Activated CD4-positive, alpha-beta T cell treated with anti-CD3 and anti-CD28 coated beads, Interleukin-2, amount 50 U/mL, for 1 hour (primary cell): ENCODE results near the gene DNAJA4.
"Not testable (repeated sequence)": the region's sequence is repeated elsewhere in the genome, so short reads cannot be mapped to it uniquely, and the experiment has no call there.

Experiments
- DNase-seq: peaks from one replicate; pipeline ENCODE4 v3.0.0-alpha.2; 2020

Gene DNAJA4

GRCh38 chr15:78244893-78245292, 19.5 kb upstream of the DNAJA4 start:
- no peak for DNase-seq

DNA sequence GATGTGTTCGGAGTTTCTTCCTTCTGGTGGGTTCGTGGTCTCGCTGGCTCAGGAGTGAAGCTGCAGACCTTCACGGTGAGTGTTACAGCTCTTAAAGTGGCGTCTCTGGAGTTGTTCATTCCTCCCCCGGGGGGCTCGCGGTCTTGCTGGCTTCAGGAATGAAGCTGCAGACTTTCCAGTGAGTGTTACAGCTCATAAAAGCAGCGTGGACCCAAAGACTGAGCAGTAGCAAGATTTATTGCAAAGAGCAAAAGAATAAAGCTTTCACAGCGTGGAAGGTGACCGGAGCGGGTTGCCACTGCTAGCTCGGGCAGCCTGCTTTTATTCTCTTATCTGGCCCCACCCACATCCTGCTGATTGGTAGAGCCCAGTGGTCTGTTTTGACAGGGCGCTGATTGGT, 19.0 kb upstream of the DNAJA4 start:
- not testable (repeated sequence) for DNase-seq

GRCh38 chr15:78245976-78246620, 18.3 kb upstream of the DNAJA4 start:
- not testable (repeated sequence) for DNase-seq

- DNase-seq, result no peak
Measured at GRCh38 chr15:78247911-78248310, 16.5 kb upstream of the DNAJA4 start.

- DNase-seq, result no peak
Measured at GRCh38 chr15:78249131-78249530, 15.2 kb upstream of the DNAJA4 start.

DNA sequence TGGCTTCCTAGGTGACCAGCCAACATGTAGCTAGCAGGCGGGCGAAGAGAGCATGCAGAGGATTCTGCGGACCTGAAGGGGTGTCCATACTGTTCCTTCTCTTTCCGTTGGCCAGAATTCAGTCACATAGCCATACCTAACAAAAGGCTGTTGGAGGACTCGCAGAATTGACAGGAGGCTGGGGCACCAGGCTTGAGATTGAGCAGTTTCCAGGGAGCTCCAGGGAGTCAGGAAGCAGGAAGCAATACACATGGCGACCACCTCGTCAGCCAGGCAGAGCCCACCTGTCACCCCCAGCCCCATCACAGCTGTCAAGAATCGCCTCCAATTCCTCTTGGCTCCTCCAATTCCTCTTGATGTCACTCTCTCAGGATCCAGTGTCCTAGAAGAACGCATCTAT, 13.2 kb upstream of the DNAJA4 start:
- no peak for DNase-seq

GRCh38 chr15:78255421-78256043, 8.8 kb upstream of the DNAJA4 start:
- no peak for DNase-seq

GRCh38 chr15:78256044-78256437, 8.3 kb upstream of the DNAJA4 start:
- no peak for DNase-seq

DNA sequence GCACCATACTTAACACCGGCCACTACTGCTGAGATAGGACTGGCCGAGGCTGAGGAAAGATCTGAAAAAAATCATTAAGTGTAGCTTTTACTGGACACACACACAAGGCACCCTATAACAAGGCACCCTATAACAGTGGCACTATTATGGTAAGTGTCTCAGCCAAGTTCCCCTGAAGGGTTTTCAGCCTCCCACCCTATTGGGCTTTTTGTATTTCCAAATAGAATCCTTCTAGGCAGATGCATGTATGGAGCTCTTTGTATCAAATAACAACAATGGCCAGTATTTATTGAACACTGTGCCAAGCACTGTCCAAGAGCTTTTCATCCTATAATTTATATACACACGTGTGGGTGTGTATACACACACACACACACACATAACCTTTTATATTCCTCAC, 6.7 kb upstream of the DNAJA4 start:
- no peak for DNase-seq

DNA sequence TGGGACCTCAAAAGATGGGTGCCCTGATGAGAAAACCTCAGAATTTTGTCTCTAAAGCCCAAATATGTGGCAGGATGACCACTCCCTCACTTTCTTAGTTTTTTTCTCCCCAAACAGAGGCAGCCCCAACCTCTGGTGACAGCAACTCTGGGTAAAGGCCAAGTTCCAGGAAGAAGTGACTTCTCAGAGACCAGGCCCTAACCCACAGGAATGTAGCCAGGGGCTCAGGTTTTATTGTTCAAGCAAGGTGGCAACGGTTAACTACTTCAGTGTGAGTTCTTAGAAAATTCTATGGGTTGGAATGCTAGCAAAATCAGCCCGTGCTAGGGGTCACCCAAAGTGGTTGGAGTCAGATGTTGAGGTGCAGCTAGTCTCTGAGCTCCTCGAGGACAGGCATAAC, 5.1 kb upstream of the DNAJA4 start:
- no peak for DNase-seq

- no peak for DNase-seq
Measured at GRCh38 chr15:78260489-78260888, 3.9 kb upstream of the DNAJA4 start.

DNA sequence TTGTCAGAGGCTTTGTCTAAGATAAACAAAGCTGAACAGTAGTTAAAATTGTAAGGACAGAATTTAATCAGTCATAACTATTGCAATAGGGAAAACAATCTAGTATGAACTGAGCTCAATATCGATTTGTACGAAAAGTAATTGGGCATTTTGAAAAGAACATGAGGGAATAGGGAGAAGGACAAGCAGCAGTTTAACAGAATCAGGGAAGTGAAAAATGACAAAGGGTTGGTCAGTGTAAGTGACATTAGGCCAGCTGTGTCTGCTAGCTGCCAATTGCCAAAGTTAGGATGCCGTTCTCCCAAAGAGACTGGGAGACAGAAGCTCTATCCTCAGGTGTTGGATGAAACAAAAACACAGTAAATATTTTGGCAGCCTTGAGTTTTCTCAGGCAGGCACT, 3.3 kb upstream of the DNAJA4 start:
- no peak for DNase-seq

GRCh38 chr15:78263351-78263781, 996 bp upstream of the DNAJA4 start:
- no peak for DNase-seq

DNA sequence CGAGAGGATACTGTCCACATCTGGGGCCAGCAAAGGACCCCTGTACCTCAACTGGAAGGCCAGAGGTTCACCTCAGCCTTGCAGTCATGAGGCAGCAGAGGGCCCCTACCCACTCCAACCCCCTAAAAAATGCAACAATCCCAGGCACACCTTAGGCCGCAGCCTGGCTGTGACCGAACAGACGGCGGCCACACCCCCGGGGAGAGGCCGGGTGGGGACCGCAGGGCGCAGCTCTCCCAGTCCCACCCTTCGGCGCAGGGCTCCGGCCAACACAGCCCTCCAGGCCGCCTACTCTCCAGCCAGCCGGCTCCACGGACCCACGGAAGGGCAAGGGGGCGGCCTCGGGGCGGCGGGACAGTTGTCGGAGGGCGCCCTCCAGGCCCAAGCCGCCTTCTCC, 457 bp upstream of the DNAJA4 start:
- DNase-seq, result no peak

GRCh38 chr15:78265137-78265460, 737 bp downstream of the DNAJA4 start:
- no peak for DNase-seq

DNA sequence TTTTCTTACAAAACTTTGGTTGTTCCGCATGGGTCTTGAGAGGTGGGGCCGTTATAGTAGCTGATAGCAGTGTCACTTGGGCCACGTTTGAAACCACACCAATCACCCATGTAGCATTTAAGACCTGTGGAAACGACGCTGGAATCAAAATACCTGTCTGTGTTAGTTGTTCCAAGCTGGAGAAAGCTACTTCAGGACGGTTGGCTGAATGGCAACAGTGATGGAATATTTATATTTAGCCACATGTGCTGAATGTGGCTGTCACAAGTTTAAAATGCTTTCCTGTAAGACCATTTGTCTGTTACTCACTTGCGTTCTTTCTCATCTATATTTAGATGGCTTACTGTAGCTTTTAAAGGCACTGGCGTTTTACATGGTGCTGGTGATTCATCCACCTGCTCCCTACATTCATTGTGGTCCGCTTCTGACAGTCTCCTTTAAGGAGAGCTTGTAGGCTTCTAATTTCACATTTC, 1.4 kb downstream of the DNAJA4 start:
- DNase-seq, result no peak

- no peak for DNase-seq
Measured at GRCh38 chr15:78266229-78266628, 1.9 kb downstream of the DNAJA4 start.

GRCh38 chr15:78266806-78267205, 2.4 kb downstream of the DNAJA4 start:
- no peak for DNase-seq

- DNase-seq, result no peak
Measured at GRCh38 chr15:78272316-78272715, 8.0 kb downstream of the DNAJA4 start.

DNA sequence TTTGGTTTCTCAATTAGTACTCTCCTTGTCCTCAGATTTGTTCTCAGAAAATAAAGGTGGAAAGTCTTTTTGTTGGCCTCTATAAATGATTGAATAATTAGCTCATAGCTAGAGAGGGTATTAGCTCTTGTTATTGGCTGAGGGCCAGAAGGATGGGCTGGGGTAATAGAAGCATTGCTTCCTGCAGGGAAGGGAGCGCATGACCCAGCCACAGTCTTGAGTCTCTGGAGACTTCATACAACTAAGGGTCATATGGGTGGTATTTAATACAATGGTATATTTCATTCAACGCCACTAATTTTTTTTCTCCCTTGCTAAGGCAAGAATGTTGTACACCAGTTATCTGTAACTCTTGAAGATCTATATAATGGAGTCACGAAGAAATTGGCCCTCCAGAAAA, 8.4 kb downstream of the DNAJA4 start:
- no peak for DNase-seq

DNA sequence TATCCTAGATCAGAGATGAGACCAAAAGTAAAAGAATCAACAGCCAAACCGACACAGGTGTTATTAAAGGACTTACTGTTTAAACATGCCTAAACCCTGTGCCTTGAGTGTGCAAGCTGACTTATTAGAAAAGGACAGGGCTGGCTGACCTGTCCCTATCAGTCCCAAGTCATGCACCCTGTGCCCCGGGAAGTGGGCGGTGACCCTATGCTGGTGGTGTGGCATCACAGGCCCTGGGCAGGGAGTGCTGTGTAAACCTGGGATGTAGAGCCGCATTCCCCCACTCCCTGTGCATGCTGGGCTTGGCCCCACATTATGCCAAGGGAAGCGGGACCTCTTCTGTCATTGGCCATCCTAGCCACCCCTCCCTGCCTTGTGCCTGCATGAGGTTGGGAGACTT, 10.6 kb downstream of the DNAJA4 start:
- DNase-seq, result no peak

GRCh38 chr15:78276064-78276943, 11.9 kb downstream of the DNAJA4 start:
- DNase-seq, result no peak

- DNase-seq, result no peak
Measured at GRCh38 chr15:78280319-78281072, 16.1 kb downstream of the DNAJA4 start.
